Testis (tissue), 3 donors: ENCODE measurements around the gene PIGZ. TPM values are rescaled to one million over a fixed set of nuclear protein-coding genes. Genes with fewer than 3 reads are reported as not detected.

ENCODE experiments used
- DNase-seq: peaks from one replicate; pipeline ENCODE4 v3.0.0-alpha.2; 2019
- H3K27ac ChIP-seq, 2 donors: fragments of 200-600 bp; sonication (generic); one replicate each; pipeline ENCODE4 v1.5.1; 2019
- H3K27me3 ChIP-seq: fragments of 200-600 bp; sonication (generic); one replicate; pipeline ENCODE4 v1.5.1; 2019
- H3K36me3 ChIP-seq: fragments of 200-600 bp; sonication (generic); one replicate; pipeline ENCODE4 v1.5.1; 2017; ENCODE audit warnings: low read depth; ENCODE audit errors: missing control alignments
- H3K4me1 ChIP-seq: fragments of 200-600 bp; sonication (generic); one replicate; pipeline ENCODE4 v1.5.1; 2019
- H3K4me3 ChIP-seq, 2 donors: fragments of 200-600 bp; sonication (generic); one replicate each; pipeline ENCODE4 v1.5.1; 2017 to 2019
- H3K9me3 ChIP-seq: fragments of 200-600 bp; sonication (generic); one replicate; pipeline ENCODE4 v1.5.1; 2017
- CTCF ChIP-seq, 3 experiments: fragments of 450-650 bp in 2 of 3; fragments of 200-600 bp in 1 of 3; sonication (generic) in 1 of 3; IDR thresholded peaks; one replicate each; pipeline ENCODE4 v1.5.1; 2016 to 2019; ENCODE audit warnings: antibody characterized with exemption in 3 of 3, mild to moderate bottlenecking in 2 of 3, moderate library complexity in 1 of 3
- POLR2A ChIP-seq: fragments of 450-650 bp; IDR thresholded peaks from one replicate; pipeline ENCODE4 v1.6.1; 2017; ENCODE audit warnings: antibody characterized with exemption, mild to moderate bottlenecking, moderate library complexity
- WGBS, 2 donors: methylation state at CpG; one replicate each; pipeline ENCODE4 v1.1.5; 2018; 5-methylcytosine and 5-hydroxymethylcytosine counted together
- intact Hi-C: fragments of 100-400 bp; cut with DNase I; formaldehyde crosslinking; loops from one replicate; pipeline ENCODE4 v1.15.1; 2023; ENCODE audit warnings: low total_unique reads
- polyA plus RNA-seq: library from polyadenylated mRNA; stranded (reverse); fragments of 350-450 nt; fragmentation: Illumina TruSeq; extraction: RNeasy Lipid Tissue Mini Kit (QIAGEN cat#74804); gene quantifications from one replicate; pipeline ENCODE4 v1.2.3, GENCODE V29; 2014; ENCODE audit warnings: low read depth, low replicate concordance; ENCODE audit not compliant: insufficient read depth
- total RNA-seq, 2 donors: library from RNA; depleted of rRNA; stranded (reverse); fragments of >200 nt; gene quantifications; one replicate each; pipeline ENCODE4 v1.2.3, GENCODE V29; 2016

The PIGZ gene
- total and polyA plus RNA-seq, 3 donors from 2014 or later, result 3.0 to 4.5 (median 3.9) TPM

- Histone ChIP-seq H3K36me3 (no peaks in the 10 kb centered on the region), H3K27ac (peak overlapping the region; percentile 40 to 91), H3K27me3 (no peaks in the 10 kb centered on the region), H3K9me3 (no peaks in the 10 kb centered on the region), H3K4me1 (peaks cover 4% of the 10 kb centered on the region), H3K4me3 (peak overlapping the region; percentile 65 to 67)
- WGBS, 2 donors, result 2% methylated on average over 22 of the region's 113 CpGs; no CpG with 5 or more reads in 1 of the 2 donors
- intact Hi-C loops, result loop anchor here (10.0 kb wide), 1 partner anchor 182 kb away; no protein-coding TSS in a partner anchor
- peak; percentile 60 for DNase-seq
- peak; percentile 63 to 74 (median 64) for TF ChIP-seq CTCF (IDR thresholded peaks at IDR 0.05)
- TF ChIP-seq POLR2A, result no peak
These were observed 34.2 kb upstream of the PIGZ start for GRCh38 chr3:197002701-197003454.

DNA sequence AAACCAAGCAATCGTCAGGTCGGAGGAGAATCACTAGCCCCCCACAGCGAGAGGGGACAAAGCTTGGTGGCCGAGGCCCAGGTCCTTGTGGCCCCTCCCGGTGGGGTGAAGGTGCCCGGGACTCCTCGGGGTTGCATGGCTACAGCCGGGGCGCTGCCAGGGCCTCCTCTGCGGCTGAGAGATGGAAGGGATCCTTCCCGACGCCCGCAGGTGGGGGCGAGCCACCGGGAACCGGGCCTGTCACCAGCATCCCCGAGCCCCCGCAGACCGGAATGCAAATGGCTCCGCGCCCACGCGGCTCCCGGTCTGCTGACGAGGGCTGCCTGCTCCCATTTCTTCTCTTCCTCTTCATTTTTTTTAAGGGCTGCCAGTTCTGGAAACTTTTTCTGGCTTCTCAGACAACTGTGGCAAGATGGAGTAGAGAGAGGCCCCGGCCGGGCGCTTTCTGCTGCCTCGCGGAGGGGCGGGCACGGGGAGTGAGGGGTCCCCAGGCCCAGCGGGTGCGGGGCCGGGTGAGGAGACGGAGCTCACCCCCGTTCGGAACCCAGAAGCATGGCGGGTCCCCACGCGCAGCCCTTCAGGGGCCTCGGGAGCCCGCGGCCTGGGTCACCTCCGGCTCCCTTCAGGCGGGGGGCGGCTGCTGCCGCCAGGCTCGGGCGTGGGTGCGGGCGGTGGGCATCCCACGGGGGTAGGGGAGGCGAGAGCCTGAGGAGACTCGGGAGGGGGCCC, 33.5 kb upstream of the PIGZ start:
- no peak for TF ChIP-seq POLR2A
- no peak for TF ChIP-seq CTCF (IDR thresholded peaks at IDR 0.05)
- peak overlapping the region; percentile 40 to 91 for H3K27ac ChIP-seq
- H3K4me3 ChIP-seq, result peak overlapping the region; percentile 65 to 67
- no peaks in the 10 kb centered on the region for H3K27me3 ChIP-seq
- no peaks in the 10 kb centered on the region for H3K36me3 ChIP-seq
- 10 to 19% methylated on average over 24 to 52 of the region's 55 CpGs for WGBS, 2 donors
- H3K9me3 ChIP-seq, result no peaks in the 10 kb centered on the region
- peaks cover 4% of the 10 kb centered on the region for H3K4me1 ChIP-seq
- intact Hi-C loops, result loop anchor here (10.0 kb wide), 1 partner anchor 183 kb away; no protein-coding TSS in a partner anchor
- DNase-seq, result peak; percentile 30

- H3K9me3 ChIP-seq, result no peaks in the 10 kb centered on the region
- TF ChIP-seq POLR2A, result no peak
- no peak for TF ChIP-seq CTCF (IDR thresholded peaks at IDR 0.05)
- intact Hi-C loops, result loop anchor here (10.0 kb wide), 1 partner anchor 183 kb away; no protein-coding TSS in a partner anchor
- H3K4me1 ChIP-seq, result peaks cover 4% of the 10 kb centered on the region
- H3K27ac ChIP-seq, result peak overlapping the region; percentile 40 to 91
- peak overlapping the region in 1 of 2 donors; percentile 65 for H3K4me3 ChIP-seq
- no peaks in the 10 kb centered on the region for H3K27me3 ChIP-seq
- H3K36me3 ChIP-seq, result no peaks in the 10 kb centered on the region
- WGBS, 2 donors, result 77 to 83% methylated on average over 16 to 20 of the region's 20 CpGs
- no peak for DNase-seq
These were observed 32.7 kb upstream of the PIGZ start for GRCh38 chr3:197001106-197001971.

GRCh38 chr3:197000211-197000610, 31.6 kb upstream of the PIGZ start:
- Histone ChIP-seq H3K4me3 (no peak overlapping the region), H3K36me3 (no peaks in the 10 kb centered on the region), H3K27ac (no peak overlapping the region), H3K4me1 (peaks cover 4% of the 10 kb centered on the region), H3K27me3 (no peaks in the 10 kb centered on the region), H3K9me3 (no peaks in the 10 kb centered on the region)
- intact Hi-C loops, result loop anchor here (10.0 kb wide), 1 partner anchor 185 kb away; no protein-coding TSS in a partner anchor
- TF ChIP-seq POLR2A (no peak), CTCF (IDR thresholded peaks at IDR 0.05) (no peak)
- DNase-seq, result no peak
- 82 to 86% methylated on average over 5 of the region's 5 CpGs for WGBS, 2 donors
